HG02763 (cell line): ENCODE results near the gene SFT2D1.
A peak's percentile ranks its signal among the peaks of the same experiment; 100 is the strongest.
"Not testable (repeated sequence)": the region's sequence is repeated elsewhere in the genome, so short reads cannot be mapped to it uniquely, and the experiment has no call there.

Experiments
- ATAC-seq: cut with Tn5 transposase; IDR thresholded peaks from one replicate; pipeline ENCODE4 v1.9.1; 2021; ENCODE audit warnings: mild to moderate bottlenecking, moderate library complexity; ENCODE audit not compliant: unreplicated experiment

Gene SFT2D1

DNA sequence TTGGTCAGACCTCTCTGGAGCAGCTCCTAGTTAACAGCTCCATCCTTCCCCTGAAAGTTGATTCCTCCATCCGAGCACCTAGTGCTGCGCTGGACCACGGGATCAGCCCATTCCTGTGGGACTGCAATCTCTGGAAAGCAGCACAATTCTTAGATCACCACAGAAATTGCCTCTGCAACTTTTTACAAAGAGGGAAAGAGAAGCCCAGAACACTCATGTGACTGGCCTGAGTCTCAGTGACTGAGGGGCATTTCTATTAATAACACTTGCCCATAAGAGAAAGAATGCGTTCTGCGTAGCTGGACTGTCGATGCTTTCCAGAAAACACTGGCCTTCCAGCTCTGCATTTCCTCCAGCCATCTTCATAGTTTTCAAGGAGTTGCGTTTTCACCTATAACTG lies 22.1 kb upstream of the SFT2D1 start:
- no peak for ATAC-seq

DNA sequence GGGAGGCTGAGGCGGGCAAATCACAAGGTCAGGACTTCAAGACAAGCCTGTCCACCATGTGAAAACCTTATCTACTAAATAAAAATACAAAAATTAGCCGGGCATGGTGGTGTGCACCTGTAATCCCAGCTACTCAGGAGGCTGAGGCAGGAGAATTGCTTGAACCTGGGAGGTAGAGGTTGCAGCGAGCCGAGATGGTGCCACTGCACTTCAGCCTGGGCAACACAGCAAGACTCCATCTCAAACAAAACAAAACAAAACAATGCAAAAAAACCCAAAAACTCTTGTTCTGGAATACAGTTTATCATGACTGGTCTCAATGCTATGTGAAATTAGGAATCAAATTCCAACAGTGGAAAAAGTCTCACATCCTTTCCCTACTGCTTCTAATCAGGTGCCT lies 20.1 kb upstream of the SFT2D1 start:
- ATAC-seq = not testable (repeated sequence)

DNA sequence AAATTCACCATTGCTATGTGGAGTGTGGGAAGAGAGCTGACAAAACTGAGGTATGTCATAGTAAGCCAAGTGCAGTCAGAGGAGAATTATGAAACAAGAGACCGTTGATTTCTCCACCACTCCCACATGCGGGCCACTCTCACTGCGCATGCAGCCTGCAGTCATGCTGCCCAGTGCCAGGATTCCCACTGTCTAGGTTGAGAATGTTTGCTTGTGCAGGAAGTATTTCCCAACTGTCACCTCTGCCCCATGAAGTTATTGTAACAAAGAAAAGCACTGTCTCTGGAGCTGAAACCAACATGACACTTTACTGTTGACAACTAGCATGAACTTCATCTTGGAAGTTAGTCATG lies 18.7 kb upstream of the SFT2D1 start:
- no peak for ATAC-seq

DNA sequence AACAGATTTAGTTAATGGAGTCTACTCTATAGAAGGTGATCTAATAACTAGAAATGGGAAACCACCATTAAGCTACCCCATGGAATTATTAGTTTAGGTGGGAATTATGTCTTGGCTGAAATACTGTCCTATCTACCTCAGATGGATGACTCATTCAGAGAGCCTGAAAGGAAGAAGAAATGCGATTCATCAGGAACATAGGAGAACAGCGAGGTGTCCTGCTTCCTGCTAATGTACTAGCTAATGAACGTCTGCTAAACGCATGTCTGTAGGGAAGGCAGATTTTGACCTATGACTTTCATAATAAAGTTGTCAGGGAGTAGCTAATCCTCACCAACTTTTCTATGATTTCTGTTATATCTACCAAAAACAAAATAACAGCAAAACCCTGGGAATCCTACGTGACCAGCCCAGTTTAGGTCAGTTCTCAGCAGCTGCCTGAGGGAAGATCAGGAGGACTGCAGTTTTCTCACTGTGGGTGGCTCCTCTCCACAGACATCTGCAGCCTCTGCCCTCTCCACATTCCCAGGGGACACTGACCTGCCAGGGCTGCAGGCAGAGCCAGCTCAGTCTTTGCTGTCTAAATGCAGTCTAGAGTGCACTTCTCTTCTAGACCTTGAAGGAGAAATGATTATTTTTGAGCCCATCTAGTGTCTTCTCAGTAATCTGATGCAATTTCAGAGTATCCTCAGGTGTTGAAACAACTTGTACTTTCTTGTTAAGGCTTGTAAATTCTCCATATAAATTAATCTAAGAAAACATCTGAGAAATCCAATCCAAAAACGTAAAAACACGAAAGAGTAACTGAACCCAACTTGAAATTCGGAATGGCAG lies 18.1 kb upstream of the SFT2D1 start:
- ATAC-seq = no peak

DNA sequence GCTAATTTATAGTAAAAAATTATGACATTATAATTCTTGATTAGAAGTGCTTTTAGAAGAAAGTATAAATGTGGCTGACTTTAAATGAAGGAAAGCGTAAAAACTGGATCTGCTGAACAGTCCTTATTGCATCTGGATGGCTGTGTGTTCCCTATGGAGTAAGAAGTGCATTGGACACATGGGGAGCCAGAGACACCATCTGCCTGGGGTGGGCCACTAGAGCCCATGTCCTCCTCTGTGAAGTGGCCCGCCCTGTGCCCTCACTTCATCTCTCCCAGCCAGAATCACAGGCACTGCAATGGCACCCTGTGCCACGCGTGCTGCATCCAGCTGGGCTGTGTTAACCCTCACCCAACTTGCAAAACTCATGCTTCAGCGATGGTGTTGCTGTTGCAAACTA lies 13.2 kb upstream of the SFT2D1 start:
- ATAC-seq = no peak

DNA sequence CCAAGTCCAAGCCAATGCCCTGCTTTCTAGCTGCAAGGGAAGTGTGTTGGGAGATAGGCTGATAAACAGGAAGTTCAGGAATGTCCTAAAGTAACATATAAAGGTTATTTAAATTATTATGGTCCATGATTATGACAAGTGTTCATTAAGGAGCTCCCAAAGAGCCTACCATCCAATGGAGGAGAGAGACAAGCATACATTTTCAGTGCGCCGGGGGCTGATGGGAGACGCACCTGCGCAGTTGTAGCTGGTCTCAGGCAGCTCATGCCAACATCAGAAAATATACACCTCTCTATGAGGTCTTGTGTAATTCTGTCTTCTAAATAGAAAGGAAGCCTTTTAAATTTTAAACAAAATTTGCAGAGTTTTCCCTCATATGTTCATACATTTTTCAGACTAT lies 12.6 kb upstream of the SFT2D1 start:
- no peak for ATAC-seq

DNA sequence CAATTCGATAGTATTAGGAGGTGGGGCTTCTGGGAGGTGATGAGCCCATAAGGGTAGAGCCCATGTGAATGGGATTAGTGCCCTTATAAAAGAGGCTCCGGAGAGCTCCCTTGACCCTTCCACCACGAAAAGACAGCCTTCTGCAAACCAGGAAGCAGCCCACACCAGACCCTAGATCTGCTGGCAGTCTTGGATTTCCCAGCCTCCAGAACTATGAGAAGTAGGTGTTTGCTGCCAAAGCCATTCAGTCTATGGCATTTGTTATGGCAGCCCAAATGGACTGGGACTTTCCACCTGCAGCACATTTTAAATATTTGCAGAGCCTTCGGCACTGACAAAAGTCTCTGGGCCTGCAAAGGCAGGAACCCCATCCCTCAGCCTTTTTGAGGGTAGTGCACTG lies 11.8 kb upstream of the SFT2D1 start:
- no peak for ATAC-seq

DNA sequence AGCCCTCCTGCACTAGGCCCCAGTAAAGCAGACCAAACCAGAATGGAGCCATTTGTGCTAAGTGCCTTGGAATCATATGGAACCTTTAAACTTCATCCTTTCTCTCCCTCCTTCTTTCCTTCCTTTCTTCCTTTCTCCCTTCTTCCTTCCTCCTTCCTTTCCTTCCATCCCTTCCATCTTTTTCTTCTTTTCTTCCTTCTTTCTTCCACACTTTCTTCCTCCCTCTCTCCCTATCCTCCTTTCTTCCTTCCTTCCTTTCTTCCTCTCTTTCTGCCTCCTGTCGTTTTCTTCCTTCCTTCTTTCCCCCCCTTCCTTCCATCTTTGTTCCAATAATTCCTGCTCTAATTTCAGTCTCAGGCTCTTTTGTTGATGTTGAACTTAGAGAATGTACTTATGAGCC lies 11.2 kb upstream of the SFT2D1 start:
- ATAC-seq = no peak

DNA sequence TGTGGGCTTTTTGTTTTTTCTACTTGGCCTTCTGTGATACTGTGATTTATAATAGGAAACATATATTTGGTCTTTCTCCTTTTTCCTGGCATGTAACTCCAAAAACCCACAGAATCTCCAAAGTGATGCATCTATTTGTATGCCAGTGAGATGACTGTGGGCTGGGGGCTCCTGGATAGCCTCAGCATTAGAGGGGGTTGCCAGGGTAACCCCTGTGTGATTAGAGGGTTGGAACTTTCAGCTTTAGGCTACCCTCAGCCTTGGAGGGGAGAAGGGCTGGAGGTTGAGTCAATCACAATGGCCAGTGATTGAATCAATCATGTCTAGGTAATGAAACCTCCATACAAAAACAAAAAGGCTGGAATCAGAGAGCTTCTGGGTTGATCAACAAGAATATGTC lies 10.6 kb upstream of the SFT2D1 start:
- ATAC-seq = no peak

DNA sequence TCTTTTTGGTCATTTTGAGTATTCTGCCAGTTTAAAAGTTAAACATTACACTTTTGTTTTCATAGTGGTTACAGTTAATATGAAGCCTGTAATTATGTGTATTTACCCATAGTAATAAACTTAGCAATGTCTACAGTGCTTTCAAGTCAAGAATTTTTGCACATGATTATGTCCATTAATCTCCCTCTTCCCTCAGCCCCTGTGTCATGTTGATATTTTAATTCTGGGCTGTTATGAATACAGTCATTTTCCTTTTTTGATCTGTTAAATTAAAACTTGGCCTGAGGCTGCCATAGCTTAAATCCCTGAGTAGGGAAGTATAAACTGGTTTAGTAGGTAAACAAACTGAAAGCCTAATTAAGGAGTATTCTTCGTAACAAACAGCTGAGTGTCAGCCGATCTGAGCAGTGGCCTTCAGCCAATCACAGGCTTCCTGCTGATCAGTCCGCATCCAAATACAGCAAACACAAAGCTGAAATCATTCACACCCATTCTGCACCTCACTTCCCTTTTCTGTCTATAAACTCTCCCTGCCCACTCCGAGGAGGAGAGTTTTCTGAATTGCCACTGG lies 9.5 kb upstream of the SFT2D1 start:
- ATAC-seq = peak; percentile 99

DNA sequence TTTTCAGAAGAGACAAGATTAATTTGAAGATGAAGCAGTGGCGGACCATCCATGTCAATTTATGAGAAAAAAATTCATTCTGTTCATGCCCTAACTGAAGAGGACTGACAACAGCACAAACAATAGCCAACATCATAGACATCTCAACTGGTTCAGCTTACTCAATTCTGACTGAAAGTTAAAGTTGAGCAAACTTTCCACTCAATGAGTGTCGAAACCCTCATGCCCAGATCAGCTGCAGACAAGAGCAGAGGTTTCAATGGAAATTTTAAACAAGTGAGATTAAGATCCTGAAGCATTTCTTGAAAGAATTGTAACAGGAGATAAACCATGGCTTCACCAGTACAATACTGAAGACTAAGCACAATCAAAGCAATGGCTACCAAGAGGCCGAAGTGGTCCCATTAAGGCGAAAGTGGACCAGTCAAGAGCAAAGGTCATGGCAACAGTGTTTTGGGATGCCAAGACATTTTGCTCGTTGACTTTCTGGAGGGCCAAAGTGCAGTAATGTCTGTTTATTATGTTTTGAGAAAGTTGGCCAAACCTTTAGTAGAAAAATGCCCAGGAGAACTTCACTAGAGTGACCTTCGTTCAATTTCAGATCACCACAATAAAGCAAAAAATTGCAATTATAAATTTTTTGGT lies 6.1 kb upstream of the SFT2D1 start:
- no peak for ATAC-seq

DNA sequence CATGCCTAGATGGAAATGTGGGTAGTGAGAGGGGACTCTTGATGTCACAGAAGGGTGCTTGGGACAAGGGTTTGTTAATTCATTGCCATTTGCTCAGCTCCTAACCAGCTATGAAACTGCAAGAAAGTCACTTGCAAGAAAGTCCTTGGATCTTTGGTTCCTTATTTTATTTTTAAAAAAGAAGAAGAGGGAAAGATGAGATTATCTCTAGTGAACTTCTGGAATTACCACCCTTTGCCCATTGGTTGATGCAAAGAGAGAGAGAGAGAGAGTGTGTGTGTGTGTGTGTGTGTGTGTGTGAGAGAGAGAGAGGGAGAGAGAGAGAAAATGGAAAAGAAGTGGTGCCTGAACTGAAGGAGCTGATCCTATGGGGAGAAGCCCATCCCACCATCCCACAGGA lies 4.6 kb upstream of the SFT2D1 start:
- no peak for ATAC-seq

DNA sequence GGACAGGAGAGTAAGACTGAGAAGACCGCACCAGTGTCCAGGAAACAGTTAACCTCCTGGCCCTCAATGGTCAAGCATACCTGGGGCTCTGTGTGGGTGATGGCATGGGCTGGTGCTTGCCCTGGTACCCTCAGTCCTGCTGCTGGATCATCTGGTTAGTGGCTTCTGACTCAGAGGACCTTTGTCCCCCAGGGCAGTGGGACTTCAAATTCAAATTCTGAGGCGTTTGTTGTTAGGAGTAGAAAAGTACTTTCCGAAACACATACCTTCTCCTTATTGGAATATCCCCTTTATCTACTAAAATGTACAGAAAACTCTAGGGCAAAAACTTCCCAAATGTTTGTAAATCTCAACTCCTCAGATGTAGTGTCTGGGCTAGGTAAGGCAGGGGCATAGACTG lies 4.1 kb upstream of the SFT2D1 start:
- ATAC-seq = no peak

DNA sequence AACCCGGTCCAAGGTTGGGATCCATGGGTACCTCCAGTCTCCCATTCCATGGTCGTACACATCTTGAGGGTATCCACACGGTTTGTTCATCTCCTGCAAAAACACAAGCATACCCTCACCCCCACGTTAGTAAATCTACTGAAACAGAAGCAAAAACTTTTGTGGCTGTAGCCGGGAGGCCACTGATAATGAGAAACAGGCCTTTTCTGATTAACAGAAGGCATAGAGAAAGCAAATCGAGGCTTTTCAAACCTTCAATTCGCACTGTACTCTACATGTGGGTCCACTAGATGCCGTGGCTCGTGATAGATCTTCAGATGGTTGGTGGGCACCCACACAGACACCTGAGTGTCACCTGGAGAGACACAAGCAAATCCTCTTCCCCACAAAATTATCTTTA lies 3.3 kb upstream of the SFT2D1 start:
- not testable (repeated sequence) for ATAC-seq

DNA sequence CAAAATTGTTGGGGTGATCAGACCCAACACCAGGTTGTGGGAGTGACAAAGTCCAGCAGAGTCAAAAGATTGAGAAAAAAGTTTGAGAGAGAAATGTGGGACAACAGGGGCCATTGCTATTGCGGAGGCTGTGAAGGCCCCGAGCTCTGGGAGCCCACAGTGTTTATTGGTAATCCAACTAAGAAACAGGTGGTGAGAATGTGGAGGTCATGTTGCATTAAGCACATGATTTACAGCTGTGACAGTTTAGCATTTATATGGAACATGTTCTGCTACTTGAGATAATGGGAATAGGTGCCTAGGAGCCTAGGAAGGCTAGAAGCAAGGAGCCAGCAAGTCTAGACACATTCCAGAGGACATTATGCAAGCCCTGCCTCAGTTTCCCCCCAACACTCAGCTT lies 2.6 kb upstream of the SFT2D1 start:
- not testable (repeated sequence) for ATAC-seq

DNA sequence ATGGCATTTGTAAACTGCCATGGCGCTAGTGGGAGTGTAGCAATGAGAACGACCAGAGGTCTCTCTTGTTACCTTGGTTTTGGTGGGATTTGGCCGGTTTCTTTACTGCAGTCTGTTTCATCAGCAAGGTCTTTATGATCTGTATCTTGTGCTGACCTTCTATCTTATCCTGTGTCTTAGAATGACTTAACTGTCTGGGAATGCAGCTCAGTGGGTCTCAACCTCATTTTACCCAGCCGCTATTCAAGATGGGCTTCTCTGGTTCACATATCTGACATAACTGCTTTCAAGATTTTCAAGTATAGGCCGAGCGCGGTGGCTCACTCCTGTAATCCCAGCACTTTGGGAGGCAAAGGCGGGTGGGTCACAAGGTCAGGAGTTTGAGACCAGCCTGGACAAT lies 1.9 kb upstream of the SFT2D1 start:
- ATAC-seq = no peak

DNA sequence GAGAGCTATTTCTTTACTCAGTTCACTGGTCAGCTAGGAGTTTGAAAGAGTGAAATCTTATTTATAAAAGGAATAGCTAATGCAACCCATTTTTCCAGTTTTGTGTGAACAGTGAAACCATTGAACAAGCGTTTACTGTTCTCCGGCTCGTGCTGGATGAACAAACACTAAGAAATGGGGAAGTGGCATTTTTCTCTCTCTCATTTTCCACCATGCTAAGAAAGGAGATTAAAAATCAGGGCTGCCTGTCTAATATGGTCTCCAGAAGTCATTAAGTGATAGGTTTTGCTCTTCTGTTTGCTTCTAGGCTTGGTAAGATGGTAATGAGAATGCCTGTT lies 774 bp upstream of the SFT2D1 start:
- ATAC-seq = peak; percentile 6

DNA sequence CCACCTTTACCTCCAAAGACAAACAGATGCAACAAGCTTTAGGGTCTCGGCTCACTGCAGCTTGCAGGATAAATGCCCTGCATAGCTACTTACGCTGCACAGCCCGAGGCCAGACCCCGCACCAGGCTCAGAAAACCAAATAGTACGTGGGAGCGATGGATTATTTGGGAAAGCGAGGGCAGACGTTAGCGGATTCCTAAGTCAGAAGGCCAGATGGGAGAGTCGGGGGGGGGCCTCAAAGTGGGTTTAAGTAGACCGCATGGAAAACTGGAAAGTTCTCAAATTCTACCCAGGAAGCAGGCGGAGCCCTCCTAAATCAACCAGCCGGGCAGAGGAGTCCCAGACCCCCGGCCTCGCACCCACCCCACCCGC lies 382 bp downstream of the SFT2D1 start:
- ATAC-seq = no peak

DNA sequence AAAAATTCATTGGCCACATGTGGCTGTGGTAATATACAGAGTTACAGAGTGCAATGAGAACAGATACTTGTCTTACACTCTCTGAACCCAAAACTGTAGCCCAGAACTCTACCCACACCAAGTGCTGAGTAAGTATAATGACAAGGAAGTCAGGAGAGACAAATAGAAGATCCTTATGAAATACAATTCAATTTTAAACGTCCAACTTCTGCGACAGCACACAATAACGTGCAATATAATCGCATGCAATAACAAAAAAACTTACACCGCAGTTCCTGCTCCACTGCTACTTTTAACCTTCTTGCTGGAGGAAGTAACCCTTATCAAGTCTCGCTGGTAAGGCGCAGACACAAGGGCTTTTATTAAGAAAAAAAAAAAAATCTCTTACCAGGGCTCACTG lies 881 bp downstream of the SFT2D1 start:
- ATAC-seq = no peak

DNA sequence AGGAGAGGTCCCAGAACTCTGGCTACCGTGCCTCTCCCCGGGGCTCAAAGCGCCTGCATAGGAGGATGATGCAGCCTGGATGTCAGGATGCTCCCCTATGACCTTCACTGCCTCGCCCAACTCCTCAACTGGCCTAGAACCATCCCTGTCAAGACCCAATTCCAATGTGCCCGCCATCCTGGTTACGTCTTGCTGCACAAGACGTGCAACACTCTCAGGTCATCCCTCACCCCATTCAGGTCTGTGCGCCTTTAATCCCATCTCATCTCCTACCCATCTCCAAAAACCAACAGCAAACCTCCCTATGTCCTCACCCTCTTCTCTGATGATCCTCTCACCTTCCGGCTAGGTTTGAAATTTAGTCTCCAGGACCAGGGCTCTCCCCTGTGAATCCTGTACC lies 3.5 kb downstream of the SFT2D1 start:
- no peak for ATAC-seq

DNA sequence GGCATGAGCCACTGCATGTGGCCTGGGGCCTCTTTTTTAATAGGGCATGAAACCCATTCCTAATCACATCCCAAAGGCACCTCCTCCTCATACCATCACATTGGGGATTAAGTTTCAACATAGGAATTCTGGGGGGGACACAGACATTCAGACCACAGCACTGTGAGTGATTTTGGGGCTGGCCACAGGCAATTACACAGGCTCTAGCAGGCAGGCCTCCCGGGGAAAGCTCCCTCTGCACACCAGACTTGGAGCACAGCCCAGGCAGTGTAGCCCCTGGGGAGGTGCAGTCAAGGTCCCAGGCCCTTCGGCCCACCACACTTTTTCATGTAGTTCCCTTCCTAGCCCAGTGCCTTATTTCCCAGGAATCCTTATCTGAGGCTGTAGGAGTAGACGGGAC lies 5.5 kb downstream of the SFT2D1 start:
- no peak for ATAC-seq
